ENCODE results near the gene MYCBP2.

DNA sequence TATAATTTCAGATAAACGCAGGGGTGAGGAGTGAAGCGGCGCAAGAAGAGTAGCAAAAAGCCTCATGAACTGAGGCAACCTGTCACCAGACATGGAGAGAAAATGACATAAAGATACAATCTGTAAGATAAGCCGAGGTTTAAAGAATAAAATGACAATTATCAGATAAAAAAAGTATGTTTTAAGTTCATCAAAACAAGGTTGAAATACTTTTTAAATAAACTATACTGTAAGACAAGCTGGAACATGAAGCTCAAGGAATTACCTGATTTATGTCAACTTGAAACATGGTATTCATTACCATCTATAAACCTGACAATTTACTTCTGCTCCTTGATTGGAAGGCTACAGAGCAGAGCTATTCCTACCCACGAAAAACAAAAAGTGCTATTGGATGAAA lies 61.6 kb downstream of the MYCBP2 start:
- TF ChIP-seq, protein P1, sequence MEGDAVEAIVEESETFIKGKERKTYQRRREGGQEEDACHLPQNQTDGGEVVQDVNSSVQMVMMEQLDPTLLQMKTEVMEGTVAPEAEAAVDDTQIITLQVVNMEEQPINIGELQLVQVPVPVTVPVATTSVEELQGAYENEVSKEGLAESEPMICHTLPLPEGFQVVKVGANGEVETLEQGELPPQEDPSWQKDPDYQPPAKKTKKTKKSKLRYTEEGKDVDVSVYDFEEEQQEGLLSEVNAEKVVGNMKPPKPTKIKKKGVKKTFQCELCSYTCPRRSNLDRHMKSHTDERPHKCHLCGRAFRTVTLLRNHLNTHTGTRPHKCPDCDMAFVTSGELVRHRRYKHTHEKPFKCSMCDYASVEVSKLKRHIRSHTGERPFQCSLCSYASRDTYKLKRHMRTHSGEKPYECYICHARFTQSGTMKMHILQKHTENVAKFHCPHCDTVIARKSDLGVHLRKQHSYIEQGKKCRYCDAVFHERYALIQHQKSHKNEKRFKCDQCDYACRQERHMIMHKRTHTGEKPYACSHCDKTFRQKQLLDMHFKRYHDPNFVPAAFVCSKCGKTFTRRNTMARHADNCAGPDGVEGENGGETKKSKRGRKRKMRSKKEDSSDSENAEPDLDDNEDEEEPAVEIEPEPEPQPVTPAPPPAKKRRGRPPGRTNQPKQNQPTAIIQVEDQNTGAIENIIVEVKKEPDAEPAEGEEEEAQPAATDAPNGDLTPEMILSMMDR (IDR thresholded peaks at IDR 0.05): no peak
- no peak for TF ChIP-seq MAX (IDR thresholded peaks at IDR 0.05)
- TF ChIP-seq POLR2A (IDR thresholded peaks at IDR 0.05; ENCODE audit: low read length): no peak
- TF ChIP-seq, protein P2, sequence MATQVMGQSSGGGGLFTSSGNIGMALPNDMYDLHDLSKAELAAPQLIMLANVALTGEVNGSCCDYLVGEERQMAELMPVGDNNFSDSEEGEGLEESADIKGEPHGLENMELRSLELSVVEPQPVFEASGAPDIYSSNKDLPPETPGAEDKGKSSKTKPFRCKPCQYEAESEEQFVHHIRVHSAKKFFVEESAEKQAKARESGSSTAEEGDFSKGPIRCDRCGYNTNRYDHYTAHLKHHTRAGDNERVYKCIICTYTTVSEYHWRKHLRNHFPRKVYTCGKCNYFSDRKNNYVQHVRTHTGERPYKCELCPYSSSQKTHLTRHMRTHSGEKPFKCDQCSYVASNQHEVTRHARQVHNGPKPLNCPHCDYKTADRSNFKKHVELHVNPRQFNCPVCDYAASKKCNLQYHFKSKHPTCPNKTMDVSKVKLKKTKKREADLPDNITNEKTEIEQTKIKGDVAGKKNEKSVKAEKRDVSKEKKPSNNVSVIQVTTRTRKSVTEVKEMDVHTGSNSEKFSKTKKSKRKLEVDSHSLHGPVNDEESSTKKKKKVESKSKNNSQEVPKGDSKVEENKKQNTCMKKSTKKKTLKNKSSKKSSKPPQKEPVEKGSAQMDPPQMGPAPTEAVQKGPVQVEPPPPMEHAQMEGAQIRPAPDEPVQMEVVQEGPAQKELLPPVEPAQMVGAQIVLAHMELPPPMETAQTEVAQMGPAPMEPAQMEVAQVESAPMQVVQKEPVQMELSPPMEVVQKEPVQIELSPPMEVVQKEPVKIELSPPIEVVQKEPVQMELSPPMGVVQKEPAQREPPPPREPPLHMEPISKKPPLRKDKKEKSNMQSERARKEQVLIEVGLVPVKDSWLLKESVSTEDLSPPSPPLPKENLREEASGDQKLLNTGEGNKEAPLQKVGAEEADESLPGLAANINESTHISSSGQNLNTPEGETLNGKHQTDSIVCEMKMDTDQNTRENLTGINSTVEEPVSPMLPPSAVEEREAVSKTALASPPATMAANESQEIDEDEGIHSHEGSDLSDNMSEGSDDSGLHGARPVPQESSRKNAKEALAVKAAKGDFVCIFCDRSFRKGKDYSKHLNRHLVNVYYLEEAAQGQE (IDR thresholded peaks at IDR 0.05): no peak
- TF ChIP-seq HMGXB4 (CRISPR knock-in tag; IDR thresholded peaks at IDR 0.05; ENCODE audit: borderline replicate concordance): no peak
- TF ChIP-seq FOXS1 (CRISPR knock-in tag; IDR thresholded peaks at IDR 0.05): no peak
- no peak for TF ChIP-seq MAFK (IDR thresholded peaks at IDR 0.05; ENCODE audit: partially characterized antibody)
- TF ChIP-seq CBX8 (IDR thresholded peaks at IDR 0.05): no peak
- no peak for TF ChIP-seq TFCP2L1 (CRISPR knock-in tag; IDR thresholded peaks at IDR 0.05)
- no peak for TF ChIP-seq CHD4 (IDR thresholded peaks at IDR 0.05; ENCODE audit: borderline replicate concordance)
